T-cell (primary cell): ENCODE results near the gene CEP192. TPM values are rescaled to one million over a fixed set of nuclear protein-coding genes. Genes with fewer than 3 reads are reported as not detected.

ENCODE experiments used
- ATAC-seq, 4 experiments: fragments of 200-7000 bp in 3 of 4; fragments of 150-1000 bp in 1 of 4; cut with Tn5 transposase; replicated peaks in 1 of 4; 1 replicate in 3 of 4; 2 replicates in 1 of 4; pipeline ENCODE4 v1.10.0; 2021; ENCODE audit warnings: moderate library complexity in 3 of 4, mild to moderate bottlenecking in 2 of 4, moderate number of reproducible peaks in 1 of 4
- CTCF ChIA-PET, 2 donors: fragments of 300-600 bp; sonication (Branson Sonifier 250); formaldehyde crosslinking; loops; one replicate each; lab custom pipeline; 2022; ENCODE audit warnings: antibody characterized with exemption in 2 of 2; lab: Charles Lee
- POLR2A ChIA-PET, 2 donors: fragments of 300-600 bp; sonication (Branson Sonifier 250); formaldehyde crosslinking; loops; one replicate each; lab custom pipeline; 2022; ENCODE audit warnings: antibody characterized with exemption in 2 of 2; lab: Charles Lee
- DNase-seq, 35 experiments: peaks; one replicate each; pipeline versions ENCODE4 v3.0.0 to v3.0.0-alpha.2; 2013 to 2023
- H3K27ac ChIP-seq: one replicate; pipeline ENCODE4 v1.5.1; 2013; ENCODE audit warnings: low read length
- H3K27me3 ChIP-seq, 2 experiments: replicated peaks in 1 of 2; 1 replicate in 1 of 2; 2 replicates in 1 of 2; pipeline versions ENCODE4 v1.6.1 to v1.7.0; 2013; ENCODE audit warnings: low read length in 1 of 2, mixed read lengths in 1 of 2; ENCODE audit not compliant: control insufficient read depth in 2 of 2, insufficient read depth in 2 of 2; ENCODE audit errors: extremely low read depth in 1 of 2
- H3K36me3 ChIP-seq, 2 donors: 1 replicate in 1 of 2; 2 replicates in 1 of 2; pipeline versions ENCODE4 v1.6.1 to v1.7.0; 2013; ENCODE audit warnings: low read length in 1 of 2; ENCODE audit not compliant: control insufficient read depth in 2 of 2, insufficient read depth in 1 of 2; ENCODE audit errors: extremely low read depth in 1 of 2
- H3K4me1 ChIP-seq, 2 experiments: 1 replicate in 1 of 2; 2 replicates in 1 of 2; pipeline versions ENCODE4 v1.6.1 to v1.7.0; 2013; ENCODE audit warnings: low read length in 2 of 2, mixed read lengths in 1 of 2; ENCODE audit not compliant: insufficient read depth in 2 of 2, control insufficient read depth in 1 of 2; ENCODE audit errors: extremely low read depth in 1 of 2
- H3K4me3 ChIP-seq, 2 donors: 1 replicate in 1 of 2; 2 replicates in 1 of 2; pipeline versions ENCODE4 v1.5.1 to v1.7.0; 2013; ENCODE audit warnings: mild to moderate bottlenecking in 2 of 2, low read length in 1 of 2, moderate library complexity in 1 of 2; ENCODE audit not compliant: control insufficient read depth in 1 of 2; ENCODE audit errors: extremely low read depth in 1 of 2
- H3K9me3 ChIP-seq: 2 replicates; pipeline ENCODE4 v1.7.0; 2013
- H3K27ac Mint-ChIP-seq, 2 donors: one replicate each; pipeline ENCODE4 v1.8.0; 2020 to 2021; ENCODE audit warnings: mild to moderate bottlenecking in 2 of 2, mixed read lengths in 2 of 2
- H3K27me3 Mint-ChIP-seq, 2 donors: one replicate each; pipeline ENCODE4 v1.8.0; 2021 to 2022; ENCODE audit warnings: mixed read lengths in 2 of 2
- H3K36me3 Mint-ChIP-seq: one replicate; pipeline ENCODE4 v1.8.0; 2021; ENCODE audit warnings: mixed read lengths
- H3K4me1 Mint-ChIP-seq, 3 donors: one replicate each; pipeline ENCODE4 v1.8.0; 2020 to 2022; ENCODE audit warnings: mixed read lengths in 3 of 3, mild to moderate bottlenecking in 1 of 3
- H3K4me3 Mint-ChIP-seq, 3 donors: one replicate each; pipeline ENCODE4 v1.8.0; 2020 to 2022; ENCODE audit warnings: mild to moderate bottlenecking in 3 of 3, mixed read lengths in 3 of 3, moderate library complexity in 3 of 3
- H3K9me3 Mint-ChIP-seq, 3 donors: one replicate each; pipeline ENCODE4 v1.8.0; 2020 to 2022; ENCODE audit warnings: mixed read lengths in 3 of 3
- WGBS: methylation state at CpG from one replicate; pipeline ENCODE4 v1.1.5; 2013; ENCODE audit warnings: missing lambda C conversion rate; ENCODE audit not compliant: insufficient coverage; 5-methylcytosine and 5-hydroxymethylcytosine counted together
- total RNA-seq, 35 experiments: library from RNA in 6 of 35; stranded (reverse) in 6 of 35; fragments of 120-200 nt in 1 of 35; gene quantifications; one replicate each; pipeline versions ENCODE4 v1.2.1 to v1.2.4 and lab custom pipeline; 2013 to 2026

The CEP192 gene
- total RNA-seq, 5 donors from 2014 or later (not counting 1 experiment from before 2014, with no cell fraction given): 28.9 to 37.2 (median 32.9) TPM

- POLR2A ChIA-PET: interaction anchor here in 1 of 2 donors (0.7 kb wide), 2 partner anchors 58 to 59 kb away, joined by 4 to 8 read pairs; no protein-coding TSS in a partner anchor
- ATAC-seq (peak; percentile 82 to 89 (median 85)), DNase-seq (peak; percentile 91 to 99 (median 97))
- Mint-ChIP-seq H3K27ac (peak within 1 kb of the TSS; percentile 94 to 98), H3K9me3 (no peaks in the 10 kb centered on the region), H3K4me1 (peaks cover 33 to 45% (median 41%) of the 10 kb centered on the region in 3 donors), H3K27me3 (no peaks in the 10 kb centered on the region), H3K4me3 (peak within 1 kb of the TSS; percentile 92 to 98 (median 97)), H3K36me3 (no peaks in the 10 kb centered on the region)
- H3K9me3 ChIP-seq: no peaks in the 10 kb centered on the region
- WGBS: under 1% methylated on average over 29 of the region's 58 CpGs
- H3K4me3 ChIP-seq: peak within 1 kb of the TSS; percentile 52 to 80
- H3K36me3 ChIP-seq: no peaks in the 10 kb centered on the region
- H3K27ac ChIP-seq: peak within 1 kb of the TSS; percentile 91
- CTCF ChIA-PET: interaction anchor here (0.5 to 1.7 kb wide), 9 partner anchors 37 to 570 kb away, joined by 3 to 7 read pairs (median 4); partner anchors contain the start of genes AFG3L2 (in 1 of the 2) and CEP192 (in 1 of the 2)
- no peaks in the 10 kb centered on the region for H3K27me3 ChIP-seq
- peaks cover 11 to 31% of the 10 kb centered on the region in 2 experiments for H3K4me1 ChIP-seq
These were observed 43.7 kb upstream of the CEP192 start, which contains the start of gene SEH1L for GRCh38 chr18:12947285-12948049. Gene SEH1L, plus strand, starts transcription at chr18:12948011. Its CDS starts 111 bp downstream, at chr18:12948122.

GRCh38 chr18:12948050-12948804 lies 42.9 kb upstream of the CEP192 start:
- peak; percentile 95 to 98 (median 98) for DNase-seq
- H3K4me1 Mint-ChIP-seq: peaks cover 37 to 50% (median 44%) of the 10 kb centered on the region in 3 donors
- POLR2A ChIA-PET: interaction anchor here (0.5 to 1.0 kb wide), 9 partner anchors 43 to 1247 kb away, joined by 3 to 14 read pairs (median 3); partner anchors contain the start of genes AFG3L2 (in 1 of the 2) and CEP192 (in 1 of the 2)

GRCh38 chr18:12958478-12958877 lies 32.7 kb upstream of the CEP192 start:
- no peaks in the 10 kb centered on the region for H3K27me3 ChIP-seq
- no peak overlapping the region for H3K4me3 Mint-ChIP-seq
- POLR2A ChIA-PET: no interaction called here
- H3K27ac ChIP-seq: no peak overlapping the region
- no peak overlapping the region for H3K4me3 ChIP-seq
- ATAC-seq (no peak), DNase-seq (no peak)
- CTCF ChIA-PET: no interaction called here
- H3K9me3 Mint-ChIP-seq: no peaks in the 10 kb centered on the region
- no peaks in the 10 kb centered on the region for H3K4me1 ChIP-seq
- peaks cover 41% of the 10 kb centered on the region for H3K36me3 Mint-ChIP-seq
- H3K4me1 Mint-ChIP-seq: peaks cover 12 to 13% (median 12%) of the 10 kb centered on the region in 3 donors
- no peak overlapping the region for H3K27ac Mint-ChIP-seq
- WGBS: 86% methylated on average over 1 of the region's 3 CpGs
- no peaks in the 10 kb centered on the region for H3K27me3 Mint-ChIP-seq
- H3K9me3 ChIP-seq: no peaks in the 10 kb centered on the region
- peaks cover 4 to 22% of the 10 kb centered on the region in 2 donors for H3K36me3 ChIP-seq

More at GRCh38 chr18:12948050-12948804, 42.9 kb upstream of the CEP192 start:
- H3K36me3 Mint-ChIP-seq: peaks cover 4% of the 10 kb centered on the region
- peak; percentile 82 to 87 (median 84) for ATAC-seq
- CTCF ChIA-PET: interaction anchor here (0.7 to 1.7 kb wide), 9 partner anchors 42 to 1010 kb away, joined by 3 to 6 read pairs (median 4); partner anchors contain the start of genes AFG3L2 (in 1 of the 2) and CEP192 (in 1 of the 2)
- H3K27ac Mint-ChIP-seq: peak overlapping the region; percentile 94 to 96
- Histone ChIP-seq H3K27me3 (no peaks in the 10 kb centered on the region), H3K27ac (peak overlapping the region; percentile 91), H3K36me3 (peaks cover 0 to 3% of the 10 kb centered on the region in 2 donors), H3K9me3 (no peaks in the 10 kb centered on the region), H3K4me1 (peaks cover 11 to 31% of the 10 kb centered on the region in 2 experiments), H3K4me3 (peak overlapping the region in 1 of 2 donors; percentile 60)
- H3K4me3 Mint-ChIP-seq: peak overlapping the region; percentile 92 to 98 (median 97)
- H3K27me3 Mint-ChIP-seq: no peaks in the 10 kb centered on the region
- under 1% methylated on average over 72 of the region's 81 CpGs for WGBS
- H3K9me3 Mint-ChIP-seq: no peaks in the 10 kb centered on the region

- no CpG with 5 or more reads among the region's 2 CpGs for WGBS
- no peak overlapping the region for H3K4me3 Mint-ChIP-seq
- Histone ChIP-seq H3K27ac (no peak overlapping the region), H3K27me3 (no peaks in the 10 kb centered on the region), H3K36me3 (peaks cover 4 to 30% of the 10 kb centered on the region in 2 donors), H3K9me3 (no peaks in the 10 kb centered on the region), H3K4me1 (no peaks in the 10 kb centered on the region), H3K4me3 (no peak overlapping the region)
- no peaks in the 10 kb centered on the region for H3K27me3 Mint-ChIP-seq
- peaks cover 46% of the 10 kb centered on the region for H3K36me3 Mint-ChIP-seq
- peaks cover 12 to 13% (median 12%) of the 10 kb centered on the region in 3 donors for H3K4me1 Mint-ChIP-seq
- ChIA-PET POLR2A (no interaction called here), CTCF (no interaction called here)
- DNase-seq: no peak
- no peaks in the 10 kb centered on the region for H3K9me3 Mint-ChIP-seq
- no peak overlapping the region for H3K27ac Mint-ChIP-seq
- no peak for ATAC-seq
These were observed 30.8 kb upstream of the CEP192 start for GRCh38 chr18:12960395-12960794.

GRCh38 chr18:12960853-12961397 lies 30.2 kb upstream of the CEP192 start:
- no peaks in the 10 kb centered on the region for H3K27me3 ChIP-seq
- Mint-ChIP-seq H3K36me3 (peaks cover 49% of the 10 kb centered on the region), H3K4me3 (no peak overlapping the region), H3K4me1 (peaks cover 12 to 14% (median 13%) of the 10 kb centered on the region in 3 donors), H3K9me3 (no peaks in the 10 kb centered on the region), H3K27me3 (no peaks in the 10 kb centered on the region), H3K27ac (no peak overlapping the region)
- H3K36me3 ChIP-seq: peaks cover 4 to 31% of the 10 kb centered on the region in 2 donors
- no peak overlapping the region for H3K4me3 ChIP-seq
- 100% methylated on average over 2 of the region's 6 CpGs for WGBS
- no peak overlapping the region for H3K27ac ChIP-seq
- H3K4me1 ChIP-seq: no peaks in the 10 kb centered on the region
- ATAC-seq: no peak
- POLR2A ChIA-PET: no interaction called here
- H3K9me3 ChIP-seq: no peaks in the 10 kb centered on the region
- CTCF ChIA-PET: no interaction called here
- DNase-seq: no peak
